Peyer's patch (tissue), 4 donors: ENCODE results near the gene PPP6R3. TPM values are rescaled to one million over a fixed set of nuclear protein-coding genes. Genes with fewer than 3 reads are reported as not detected.

ENCODE experiments used
- DNase-seq, 3 donors: peaks; one replicate each; pipeline ENCODE4 v3.0.0-alpha.2; 2017 to 2019
- H3K27ac ChIP-seq, 4 donors: fragments of 200-600 bp; sonication (generic); one replicate each; pipeline ENCODE4 v1.5.1; 2016 to 2019
- H3K27me3 ChIP-seq, 2 donors: fragments of 200-600 bp; sonication (generic); one replicate each; pipeline ENCODE4 v1.5.1; 2019
- H3K36me3 ChIP-seq, 3 donors: fragments of 200-600 bp; sonication (generic); one replicate each; pipeline ENCODE4 v1.5.1; 2016 to 2019
- H3K4me1 ChIP-seq, 4 donors: fragments of 200-600 bp; sonication (generic); one replicate each; pipeline ENCODE4 v1.5.1; 2016 to 2019
- H3K4me3 ChIP-seq, 4 donors: fragments of 200-600 bp; sonication (generic); 1 replicate in 3 of 4; 2 replicates in 1 of 4; pipeline ENCODE4 v1.5.1; 2016 to 2019; ENCODE audit warnings: mild to moderate bottlenecking in 1 of 4
- H3K9me3 ChIP-seq, 4 donors: fragments of 200-600 bp; sonication (generic); one replicate each; pipeline ENCODE4 v1.5.1; 2016 to 2019; ENCODE audit warnings: mild to moderate bottlenecking in 1 of 4
- POLR2A ChIP-seq, 2 donors: fragments of 450-650 bp; IDR thresholded peaks; one replicate each; pipeline ENCODE4 v1.5.1; 2017; ENCODE audit warnings: antibody characterized with exemption in 2 of 2, mild to moderate bottlenecking in 2 of 2, moderate library complexity in 2 of 2
- total RNA-seq, 4 donors: library from RNA; depleted of rRNA; stranded (reverse); fragments of >200 nt; gene quantifications; one replicate each; pipeline ENCODE4 v1.1.0, GENCODE V29; 2016
- TF ChIP-seq, protein P1 (sequence below), 6 experiments: fragments of 450-650 bp in 4 of 6; fragments of 200-600 bp in 2 of 6; sonication (generic) in 1 of 6; IDR thresholded peaks; one replicate each; pipeline ENCODE4 v1.5.1; 2017 to 2019; ENCODE audit warnings: antibody characterized with exemption in 6 of 6, mild to moderate bottlenecking in 3 of 6, moderate library complexity in 1 of 6

PPP6R3 gene
- total RNA-seq, 4 donors from 2014 or later = 130 to 282 (median 156) TPM

DNA sequence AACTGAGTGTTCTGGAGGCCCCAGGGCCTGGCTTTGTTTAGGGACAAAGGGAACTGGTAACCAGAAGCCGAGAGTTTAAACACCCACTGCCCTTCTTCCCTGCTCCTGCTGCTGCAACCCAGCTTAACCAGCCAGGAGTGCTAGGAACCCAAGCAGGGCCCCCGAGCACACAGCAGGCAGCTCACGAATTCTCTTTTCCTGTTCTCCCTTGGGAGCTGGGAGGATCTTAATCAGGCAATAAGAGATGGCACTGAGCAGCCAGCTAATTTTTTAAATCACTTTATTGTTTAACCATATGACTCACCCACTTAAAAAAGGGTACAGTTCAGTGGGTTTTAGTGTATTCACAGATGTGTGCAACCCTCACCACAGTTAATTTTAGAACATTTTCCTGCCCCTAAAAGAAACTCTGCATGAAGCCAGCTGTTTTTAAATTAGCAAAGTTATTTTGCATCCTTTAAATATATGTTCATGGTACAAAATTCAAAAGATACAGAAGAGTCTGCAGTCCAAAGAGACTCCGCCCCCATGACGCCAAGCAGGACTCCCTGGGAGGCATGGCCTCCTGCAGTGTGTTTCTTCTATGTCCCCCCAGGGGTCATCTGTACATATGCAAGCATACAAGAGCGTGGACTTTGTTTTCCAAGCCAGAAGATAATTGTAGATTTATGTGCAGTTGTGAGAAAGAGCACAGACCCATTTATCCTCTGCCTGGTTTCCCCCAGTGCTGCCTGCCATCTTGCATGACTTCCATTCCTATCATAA lies 18.9 kb upstream of the PPP6R3 start:
- H3K9me3 ChIP-seq = no peaks in the 10 kb centered on the region
- TF ChIP-seq, protein P1, sequence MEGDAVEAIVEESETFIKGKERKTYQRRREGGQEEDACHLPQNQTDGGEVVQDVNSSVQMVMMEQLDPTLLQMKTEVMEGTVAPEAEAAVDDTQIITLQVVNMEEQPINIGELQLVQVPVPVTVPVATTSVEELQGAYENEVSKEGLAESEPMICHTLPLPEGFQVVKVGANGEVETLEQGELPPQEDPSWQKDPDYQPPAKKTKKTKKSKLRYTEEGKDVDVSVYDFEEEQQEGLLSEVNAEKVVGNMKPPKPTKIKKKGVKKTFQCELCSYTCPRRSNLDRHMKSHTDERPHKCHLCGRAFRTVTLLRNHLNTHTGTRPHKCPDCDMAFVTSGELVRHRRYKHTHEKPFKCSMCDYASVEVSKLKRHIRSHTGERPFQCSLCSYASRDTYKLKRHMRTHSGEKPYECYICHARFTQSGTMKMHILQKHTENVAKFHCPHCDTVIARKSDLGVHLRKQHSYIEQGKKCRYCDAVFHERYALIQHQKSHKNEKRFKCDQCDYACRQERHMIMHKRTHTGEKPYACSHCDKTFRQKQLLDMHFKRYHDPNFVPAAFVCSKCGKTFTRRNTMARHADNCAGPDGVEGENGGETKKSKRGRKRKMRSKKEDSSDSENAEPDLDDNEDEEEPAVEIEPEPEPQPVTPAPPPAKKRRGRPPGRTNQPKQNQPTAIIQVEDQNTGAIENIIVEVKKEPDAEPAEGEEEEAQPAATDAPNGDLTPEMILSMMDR (IDR thresholded peaks at IDR 0.05) = no peak
- TF ChIP-seq POLR2A (IDR thresholded peaks at IDR 0.05) = no peak
- no peaks in the 10 kb centered on the region for H3K4me1 ChIP-seq
- H3K27me3 ChIP-seq = no peaks in the 10 kb centered on the region
- no peak overlapping the region for H3K27ac ChIP-seq
- peaks cover 0 to 70% (median 0%) of the 10 kb centered on the region in 3 donors for H3K36me3 ChIP-seq
- no peak for DNase-seq
- H3K4me3 ChIP-seq = no peak overlapping the region

DNA sequence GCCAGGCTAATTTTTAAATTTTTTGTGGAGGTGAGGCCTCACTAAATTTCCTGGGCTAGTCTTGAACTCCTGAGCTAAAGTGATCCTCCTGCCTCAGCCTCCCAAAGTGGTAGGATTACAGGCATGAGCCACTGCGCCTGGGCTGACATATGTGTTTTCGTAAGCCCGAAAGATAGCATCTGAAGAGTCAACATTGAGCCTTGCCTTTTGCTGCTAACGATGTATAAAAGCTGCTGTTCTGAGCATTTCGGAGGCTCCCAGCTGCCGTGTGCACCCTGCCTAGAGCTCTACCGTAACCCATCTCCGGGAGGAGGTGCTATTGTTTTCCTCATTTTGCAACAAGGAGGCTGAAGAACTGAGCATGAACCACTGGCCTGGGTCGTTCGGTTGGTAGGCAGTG lies 18.1 kb upstream of the PPP6R3 start:
- Histone ChIP-seq H3K27me3 (no peaks in the 10 kb centered on the region), H3K36me3 (peaks cover 0 to 67% (median 0%) of the 10 kb centered on the region in 3 donors), H3K4me3 (no peak overlapping the region), H3K9me3 (no peaks in the 10 kb centered on the region), H3K27ac (no peak overlapping the region), H3K4me1 (peaks cover 0 to 6% (median 2%) of the 10 kb centered on the region in 4 donors)
- DNase-seq = no peak
- no peak for TF ChIP-seq POLR2A (IDR thresholded peaks at IDR 0.05)
- TF ChIP-seq, protein P1 (IDR thresholded peaks at IDR 0.05) = no peak

DNA sequence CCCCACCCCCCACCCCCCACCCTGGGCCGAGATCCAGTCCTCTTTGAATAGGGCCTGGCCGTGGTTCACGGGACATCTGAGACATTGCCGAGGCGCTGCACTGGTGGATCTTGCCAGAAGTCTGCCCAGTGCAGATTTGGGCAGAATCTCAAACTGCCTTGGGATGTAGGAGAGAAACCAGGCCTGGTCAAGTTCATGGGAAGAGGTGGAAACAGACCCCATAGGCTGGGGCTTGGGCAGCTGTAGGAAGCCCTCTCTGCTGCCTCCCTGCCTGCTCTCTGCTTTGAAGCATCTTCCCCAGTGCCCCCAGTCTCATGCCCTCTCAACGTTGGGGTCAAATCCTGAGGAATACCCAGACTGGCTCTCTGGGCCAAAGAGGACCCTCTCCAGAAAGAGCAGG lies 16.0 kb upstream of the PPP6R3 start:
- peak in 1 of 3 donors; percentile 37 for DNase-seq
- H3K4me1 ChIP-seq = peaks cover 0 to 9% (median 2%) of the 10 kb centered on the region in 4 donors
- H3K27me3 ChIP-seq = no peaks in the 10 kb centered on the region
- H3K4me3 ChIP-seq = no peak overlapping the region
- H3K36me3 ChIP-seq = peaks cover 0 to 63% (median 0%) of the 10 kb centered on the region in 3 donors
- no peak overlapping the region for H3K27ac ChIP-seq
- TF ChIP-seq, protein P1 (IDR thresholded peaks at IDR 0.05) = no peak
- no peak for TF ChIP-seq POLR2A (IDR thresholded peaks at IDR 0.05)
- no peaks in the 10 kb centered on the region for H3K9me3 ChIP-seq

DNA sequence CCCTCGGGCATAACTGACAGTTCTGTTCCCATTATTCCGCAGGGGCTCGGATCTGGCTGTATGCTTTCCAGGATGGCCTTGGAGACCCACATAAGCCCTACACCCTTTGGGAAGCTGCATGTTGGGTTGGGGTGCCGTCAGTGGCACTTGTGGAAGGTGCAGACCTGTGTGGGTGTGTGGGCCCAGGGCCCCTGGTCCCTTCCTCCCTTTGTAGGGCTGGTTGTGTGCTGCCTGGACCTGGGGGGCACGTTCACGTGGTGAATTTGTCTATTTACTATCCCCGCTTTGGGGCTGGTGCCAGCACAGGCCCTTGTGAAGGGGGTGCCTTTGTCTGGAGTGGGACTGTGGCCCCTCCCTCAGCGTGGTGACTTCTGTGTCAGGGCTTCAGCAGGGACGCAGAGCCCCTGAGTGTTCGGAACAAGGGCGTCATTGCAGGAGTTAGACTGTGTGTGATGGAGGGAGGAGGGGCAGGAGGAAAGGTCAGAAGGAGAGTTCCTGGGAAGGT lies 15.0 kb upstream of the PPP6R3 start:
- no peak overlapping the region for H3K4me3 ChIP-seq
- DNase-seq = peak in 1 of 3 donors; percentile 53

DNA sequence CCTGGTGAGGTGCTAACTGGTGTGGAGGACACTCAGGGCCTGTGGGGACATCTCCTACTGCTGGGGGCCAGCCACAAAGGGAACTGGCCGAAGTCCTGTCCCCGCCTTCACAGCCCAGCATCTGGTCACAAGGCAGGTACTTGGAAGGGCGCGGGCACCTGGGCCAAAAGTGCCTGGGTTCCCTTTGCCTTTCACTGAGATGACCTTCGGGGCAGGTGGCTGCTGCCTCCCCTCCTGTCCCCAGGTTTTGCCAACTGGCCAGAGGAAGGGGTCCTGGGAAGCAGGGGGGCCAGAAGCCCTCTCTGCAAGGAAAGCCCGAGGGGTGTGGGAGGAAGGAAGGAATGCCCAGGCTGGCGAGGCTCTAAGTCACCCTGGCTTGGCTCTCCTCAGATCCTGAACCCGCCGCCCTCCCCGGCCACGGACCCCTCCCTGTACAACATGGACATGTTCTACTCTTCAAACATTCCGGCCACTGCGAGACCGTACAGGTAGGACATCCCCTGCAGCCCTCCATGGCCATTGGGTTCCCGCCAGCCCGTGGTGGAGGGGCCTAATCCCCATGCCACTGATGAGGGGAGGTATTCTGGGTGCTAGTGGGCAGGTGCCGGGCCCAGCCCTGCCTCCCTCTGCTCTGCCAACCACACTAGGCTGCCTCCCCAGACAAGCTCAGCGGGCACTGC lies 14.4 kb upstream of the PPP6R3 start:
- peaks cover 0 to 51% (median 0%) of the 10 kb centered on the region in 3 donors for H3K36me3 ChIP-seq
- TF ChIP-seq POLR2A (IDR thresholded peaks at IDR 0.05) = no peak
- TF ChIP-seq, protein P1 (IDR thresholded peaks at IDR 0.05) = no peak
- H3K27me3 ChIP-seq = no peaks in the 10 kb centered on the region
- no peak overlapping the region for H3K4me3 ChIP-seq
- peak in 1 of 3 donors; percentile 46 for DNase-seq
- no peak overlapping the region for H3K27ac ChIP-seq
- peaks cover 0 to 9% (median 2%) of the 10 kb centered on the region in 4 donors for H3K4me1 ChIP-seq
- no peaks in the 10 kb centered on the region for H3K9me3 ChIP-seq

More for the DNA sequence above, 15.0 kb upstream of the PPP6R3 start:
- Histone ChIP-seq H3K9me3 (no peaks in the 10 kb centered on the region), H3K4me1 (peaks cover 0 to 9% (median 2%) of the 10 kb centered on the region in 4 donors), H3K27me3 (no peaks in the 10 kb centered on the region), H3K36me3 (peaks cover 0 to 53% (median 0%) of the 10 kb centered on the region in 3 donors), H3K27ac (no peak overlapping the region)
- no peak for TF ChIP-seq POLR2A (IDR thresholded peaks at IDR 0.05)
- TF ChIP-seq, protein P1 (IDR thresholded peaks at IDR 0.05) = no peak
